ENCODE data around the gene HJV. TPM values are rescaled to one million over a fixed set of nuclear protein-coding genes. Genes with fewer than 3 reads are reported as not detected.

HJV gene
- total RNA-seq, 1 donor from 2014 or later, result not detected

DNA sequence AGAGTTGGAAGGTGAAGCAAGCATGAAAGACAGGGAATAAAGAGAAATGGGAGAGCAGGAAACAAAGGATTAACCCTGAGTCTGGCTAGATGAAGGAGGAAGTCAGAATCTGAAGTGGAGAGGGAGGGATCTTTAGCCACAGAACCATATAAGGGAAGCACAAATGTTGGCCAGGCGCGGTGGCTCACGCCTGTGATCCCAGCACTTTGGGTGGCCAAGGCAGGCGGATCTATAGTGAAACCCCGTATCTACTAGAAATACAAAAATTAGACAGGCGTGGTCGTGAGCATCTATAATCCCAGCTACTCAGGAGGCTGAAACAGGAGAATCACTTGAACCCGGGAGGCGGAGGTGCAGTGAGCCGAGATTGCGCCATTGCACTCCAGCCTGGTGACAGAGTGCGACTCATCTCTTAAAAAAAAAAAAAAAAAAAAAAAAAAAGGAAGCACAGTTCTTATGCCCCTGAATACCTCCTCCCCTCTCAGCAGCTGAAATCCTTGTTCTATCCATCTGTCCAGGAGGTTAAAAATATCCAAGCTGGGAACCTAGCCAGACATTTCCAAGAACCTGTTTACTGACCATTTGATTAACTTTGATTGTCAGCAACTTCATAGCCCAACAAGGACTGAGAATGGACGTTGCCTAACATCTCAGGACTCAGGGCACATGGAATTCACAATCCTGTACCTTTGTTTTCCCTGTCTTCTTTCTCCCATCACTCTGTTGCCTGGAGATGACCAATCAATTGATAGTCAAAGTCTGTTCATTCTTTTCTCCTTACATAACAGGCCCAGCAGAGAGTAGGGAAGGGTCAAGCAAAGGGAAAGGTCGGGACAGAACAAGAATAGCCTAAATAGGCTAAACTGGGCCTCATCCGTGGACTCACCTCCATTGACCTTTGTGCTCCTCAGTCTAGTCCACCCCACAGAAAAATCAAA, 35.8 kb downstream of the HJV start:
- Mint-ChIP-seq H3K4me3 (ENCODE audit: unreplicated experiment) (peak overlapping the region; percentile 75), H3K36me3 (ENCODE audit: low read depth, unreplicated experiment) (no peaks in the 10 kb centered on the region), H3K27me3 (ENCODE audit: low read depth, unreplicated experiment) (no peaks in the 10 kb centered on the region), H3K9me3 (ENCODE audit: unreplicated experiment) (no peaks in the 10 kb centered on the region), H3K4me1 (ENCODE audit: low read depth, unreplicated experiment) (peaks cover 19% of the 10 kb centered on the region), H3K27ac (ENCODE audit: unreplicated experiment) (peak overlapping the region; percentile 80)
- H3K4me2 ChIP-seq (ENCODE audit: low read length), result peak overlapping the region; percentile 50
- H3K27ac ChIP-seq (ENCODE audit: low read depth, low read length), result no peak overlapping the region
- no peak overlapping the region for H3K9ac ChIP-seq (ENCODE audit: low read length)
- peak; percentile 44 for DNase-seq (ENCODE audit: low read depth)
- H3K36me3 ChIP-seq (ENCODE audit: insufficient read depth, low read length), result no peaks in the 10 kb centered on the region
- no peaks in the 10 kb centered on the region for H4K20me1 ChIP-seq (ENCODE audit: insufficient read depth, low read length)
- peaks cover 12% of the 10 kb centered on the region for H3K4me1 ChIP-seq (ENCODE audit: insufficient read depth, low read length)
- TF ChIP-seq EZH2 (IDR thresholded peaks at IDR 0.05; ENCODE audit: insufficient read depth, low read length), result no peak
- TF ChIP-seq, protein P1, sequence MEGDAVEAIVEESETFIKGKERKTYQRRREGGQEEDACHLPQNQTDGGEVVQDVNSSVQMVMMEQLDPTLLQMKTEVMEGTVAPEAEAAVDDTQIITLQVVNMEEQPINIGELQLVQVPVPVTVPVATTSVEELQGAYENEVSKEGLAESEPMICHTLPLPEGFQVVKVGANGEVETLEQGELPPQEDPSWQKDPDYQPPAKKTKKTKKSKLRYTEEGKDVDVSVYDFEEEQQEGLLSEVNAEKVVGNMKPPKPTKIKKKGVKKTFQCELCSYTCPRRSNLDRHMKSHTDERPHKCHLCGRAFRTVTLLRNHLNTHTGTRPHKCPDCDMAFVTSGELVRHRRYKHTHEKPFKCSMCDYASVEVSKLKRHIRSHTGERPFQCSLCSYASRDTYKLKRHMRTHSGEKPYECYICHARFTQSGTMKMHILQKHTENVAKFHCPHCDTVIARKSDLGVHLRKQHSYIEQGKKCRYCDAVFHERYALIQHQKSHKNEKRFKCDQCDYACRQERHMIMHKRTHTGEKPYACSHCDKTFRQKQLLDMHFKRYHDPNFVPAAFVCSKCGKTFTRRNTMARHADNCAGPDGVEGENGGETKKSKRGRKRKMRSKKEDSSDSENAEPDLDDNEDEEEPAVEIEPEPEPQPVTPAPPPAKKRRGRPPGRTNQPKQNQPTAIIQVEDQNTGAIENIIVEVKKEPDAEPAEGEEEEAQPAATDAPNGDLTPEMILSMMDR (IDR thresholded peaks at IDR 0.05; ENCODE audit: insufficient read depth, low read depth, low read length), result no peak
- no peaks in the 10 kb centered on the region for H3K27me3 ChIP-seq (ENCODE audit: insufficient read depth, low read length)
- no peaks in the 10 kb centered on the region for H3K79me2 ChIP-seq (ENCODE audit: insufficient read depth, low read length)
- no peaks in the 10 kb centered on the region for H3K9me3 ChIP-seq (ENCODE audit: insufficient read depth, low read depth, low read length)
- H3K4me3 ChIP-seq (ENCODE audit: insufficient read depth, low read depth, low read length), result no peak overlapping the region
- FAIRE-seq, result no peak
- peak overlapping the region; percentile 62 for H2AFZ ChIP-seq (ENCODE audit: low read depth, low read length)

GRCh38 chr1:145985129-145985501, 36.4 kb downstream of the HJV start:
- H3K4me1 Mint-ChIP-seq (ENCODE audit: low read depth, unreplicated experiment), result peaks cover 22% of the 10 kb centered on the region
- FAIRE-seq (no peak), DNase-seq (ENCODE audit: low read depth) (no peak)
- Histone ChIP-seq H3K36me3 (ENCODE audit: insufficient read depth, low read length) (no peaks in the 10 kb centered on the region), H3K9ac (ENCODE audit: low read length) (no peak overlapping the region), H3K4me2 (ENCODE audit: low read length) (peak overlapping the region; percentile 50), H3K4me1 (ENCODE audit: insufficient read depth, low read length) (peaks cover 16% of the 10 kb centered on the region), H2AFZ (ENCODE audit: low read depth, low read length) (peak overlapping the region; percentile 62), H3K27me3 (ENCODE audit: insufficient read depth, low read length) (no peaks in the 10 kb centered on the region), H3K27ac (ENCODE audit: low read depth, low read length) (no peak overlapping the region), H3K9me3 (ENCODE audit: insufficient read depth, low read depth, low read length) (no peaks in the 10 kb centered on the region), H3K4me3 (ENCODE audit: insufficient read depth, low read depth, low read length) (no peak overlapping the region), H3K79me2 (ENCODE audit: insufficient read depth, low read length) (no peaks in the 10 kb centered on the region), H4K20me1 (ENCODE audit: insufficient read depth, low read length) (no peaks in the 10 kb centered on the region)
- H3K9me3 Mint-ChIP-seq (ENCODE audit: unreplicated experiment), result no peaks in the 10 kb centered on the region
- TF ChIP-seq EZH2 (IDR thresholded peaks at IDR 0.05; ENCODE audit: insufficient read depth, low read length), result no peak
- TF ChIP-seq, protein P1 (IDR thresholded peaks at IDR 0.05; ENCODE audit: insufficient read depth, low read depth, low read length), result no peak
- peak overlapping the region; percentile 80 for H3K27ac Mint-ChIP-seq (ENCODE audit: unreplicated experiment)
- peak overlapping the region; percentile 75 for H3K4me3 Mint-ChIP-seq (ENCODE audit: unreplicated experiment)
- H3K36me3 Mint-ChIP-seq (ENCODE audit: low read depth, unreplicated experiment), result no peaks in the 10 kb centered on the region
- H3K27me3 Mint-ChIP-seq (ENCODE audit: low read depth, unreplicated experiment), result no peaks in the 10 kb centered on the region

Data from astrocyte (in vitro differentiated cells and primary cell).